Measurements from ENCODE around the gene CAP1.

DNA sequence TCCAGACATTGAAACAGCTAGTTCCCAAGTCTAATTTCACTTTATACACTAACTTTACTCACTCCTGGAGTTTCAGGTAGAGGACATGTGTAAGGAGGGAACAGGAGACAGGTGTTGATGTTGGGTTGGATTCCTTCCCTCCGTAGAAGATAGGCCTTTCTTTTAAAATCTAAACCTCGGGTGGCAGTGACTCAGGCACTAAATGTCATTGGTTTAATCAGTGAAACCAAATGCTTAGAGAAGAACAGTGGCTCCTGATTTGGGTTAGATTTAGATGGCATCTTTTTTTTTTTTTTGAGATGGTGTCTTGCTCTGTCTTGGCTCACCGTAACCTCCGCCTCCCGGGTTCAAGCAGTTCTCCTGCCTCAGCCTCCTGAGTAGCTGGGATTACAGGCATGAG lies 7.2 kb downstream of the CAP1 start:
- TF ChIP-seq, protein P1, sequence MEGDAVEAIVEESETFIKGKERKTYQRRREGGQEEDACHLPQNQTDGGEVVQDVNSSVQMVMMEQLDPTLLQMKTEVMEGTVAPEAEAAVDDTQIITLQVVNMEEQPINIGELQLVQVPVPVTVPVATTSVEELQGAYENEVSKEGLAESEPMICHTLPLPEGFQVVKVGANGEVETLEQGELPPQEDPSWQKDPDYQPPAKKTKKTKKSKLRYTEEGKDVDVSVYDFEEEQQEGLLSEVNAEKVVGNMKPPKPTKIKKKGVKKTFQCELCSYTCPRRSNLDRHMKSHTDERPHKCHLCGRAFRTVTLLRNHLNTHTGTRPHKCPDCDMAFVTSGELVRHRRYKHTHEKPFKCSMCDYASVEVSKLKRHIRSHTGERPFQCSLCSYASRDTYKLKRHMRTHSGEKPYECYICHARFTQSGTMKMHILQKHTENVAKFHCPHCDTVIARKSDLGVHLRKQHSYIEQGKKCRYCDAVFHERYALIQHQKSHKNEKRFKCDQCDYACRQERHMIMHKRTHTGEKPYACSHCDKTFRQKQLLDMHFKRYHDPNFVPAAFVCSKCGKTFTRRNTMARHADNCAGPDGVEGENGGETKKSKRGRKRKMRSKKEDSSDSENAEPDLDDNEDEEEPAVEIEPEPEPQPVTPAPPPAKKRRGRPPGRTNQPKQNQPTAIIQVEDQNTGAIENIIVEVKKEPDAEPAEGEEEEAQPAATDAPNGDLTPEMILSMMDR (IDR thresholded peaks at IDR 0.05): no peak
- no peak for TF ChIP-seq POLR2A (IDR thresholded peaks at IDR 0.05)
